ENCODE measurements around the gene ABHD15. TPM values are rescaled to one million over a fixed set of nuclear protein-coding genes. Genes with fewer than 3 reads are reported as not detected.

ABHD15 gene
- total and polyA plus RNA-seq, 2 donors (not counting 3 experiments of a cell fraction or from before 2014, with no cell fraction given): 3.8 to 5.6 TPM

DNA sequence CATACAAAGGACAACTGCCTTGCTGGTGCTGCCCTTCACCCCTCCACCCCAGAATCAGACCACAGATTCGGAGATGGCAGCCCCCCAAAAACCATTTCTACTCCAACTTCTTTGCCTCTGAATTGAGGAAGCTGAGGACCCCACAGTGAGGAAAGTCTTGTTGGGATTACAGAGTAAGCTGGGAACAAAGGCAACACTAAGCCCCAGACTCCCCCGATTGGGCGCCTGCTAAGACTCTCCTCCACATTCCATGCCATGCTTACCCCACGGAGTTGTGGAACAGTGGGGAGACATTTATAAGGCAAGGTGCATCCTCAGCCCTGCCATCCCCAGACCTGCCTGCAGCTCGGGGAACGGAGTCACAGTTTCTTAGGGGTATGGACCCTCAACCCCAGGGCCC is 20.8 kb upstream of the ABHD15 start:
- intact Hi-C loops (cut with micrococcal nuclease): loop anchor here (5.0 kb wide), 1 partner anchor 195 kb away; the partner anchor contains the start of gene TAOK1
- FAIRE-seq: peak; percentile 33

More for the DNA sequence above, 20.8 kb upstream of the ABHD15 start:
- Histone ChIP-seq H3K4me3 (replicated peaks in 1 of 3; ENCODE audit: insufficient read depth in 1 of 3, low read depth in 1 of 3, low read length in 3 of 3) (peak overlapping the region; percentile 58 to 69 (median 68)), H2AFZ (ENCODE audit: low read depth, low read length) (no peak overlapping the region), H3K79me2 (ENCODE audit: control insufficient read depth, insufficient read depth, low read length) (peaks cover 65% of the 10 kb centered on the region), H3K9me1 (replicated peaks; ENCODE audit: control insufficient read depth, extremely low read depth, insufficient read depth, low read length) (no peaks in the 10 kb centered on the region), H3K4me2 (ENCODE audit: insufficient read depth, low read length) (peak overlapping the region; percentile 66), H3K4me1 (ENCODE audit: control insufficient read depth, extremely low read depth, insufficient read depth, low read length) (peaks cover 73% of the 10 kb centered on the region), H3K9me3 (replicated peaks; ENCODE audit: control insufficient read depth, insufficient read depth, low read length) (no peaks in the 10 kb centered on the region), H3K36me3 (ENCODE audit: control insufficient read depth in 2 of 2, extremely low read depth in 1 of 2, insufficient read depth in 2 of 2, low read length in 2 of 2) (peaks cover 0 to 9% of the 10 kb centered on the region in 2 experiments), H4K20me1 (replicated peaks; ENCODE audit: control insufficient read depth, extremely low read depth, insufficient read depth, low read length) (no peaks in the 10 kb centered on the region), H3K27ac (ENCODE audit: insufficient read depth, low read depth, low read length) (peak overlapping the region; percentile 66), H3K9ac (replicated peaks; ENCODE audit: extremely low read depth, insufficient read depth, low read length) (peak overlapping the region; percentile 54), H3K27me3 (ENCODE audit: control insufficient read depth in 2 of 2, insufficient read depth in 2 of 2, low read length in 2 of 2) (no peaks in the 10 kb centered on the region)
- TF ChIP-seq JUN (IDR thresholded peaks at IDR 0.05; ENCODE audit: borderline replicate concordance, insufficient read depth, insufficient read length, low read depth) (no peak), EZH2 (IDR thresholded peaks at IDR 0.05; ENCODE audit: borderline replicate concordance, low read depth, low read length, severe bottlenecking) (no peak), MYC (IDR thresholded peaks at IDR 0.05; ENCODE audit: low read depth, low read length) (no peak), GATA2 (IDR thresholded peaks at IDR 0.05; ENCODE audit: insufficient read depth, insufficient read length, low read depth, low read length) (no peak), POLR2A (IDR thresholded peaks at IDR 0.05; ENCODE audit: low read depth, low read length) (no peak), POLR2AphosphoS5 (IDR thresholded peaks at IDR 0.05; ENCODE audit: insufficient read depth, low read depth, low read length) (no peak), FOS (IDR thresholded peaks at IDR 0.05; ENCODE audit: borderline replicate concordance, insufficient read depth, low read length) (no peak)
- TF ChIP-seq, protein P1, sequence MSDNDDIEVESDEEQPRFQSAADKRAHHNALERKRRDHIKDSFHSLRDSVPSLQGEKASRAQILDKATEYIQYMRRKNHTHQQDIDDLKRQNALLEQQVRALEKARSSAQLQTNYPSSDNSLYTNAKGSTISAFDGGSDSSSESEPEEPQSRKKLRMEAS (IDR thresholded peaks at IDR 0.05; ENCODE audit: insufficient read depth, insufficient read length): no peak
- TF ChIP-seq, protein P2, sequence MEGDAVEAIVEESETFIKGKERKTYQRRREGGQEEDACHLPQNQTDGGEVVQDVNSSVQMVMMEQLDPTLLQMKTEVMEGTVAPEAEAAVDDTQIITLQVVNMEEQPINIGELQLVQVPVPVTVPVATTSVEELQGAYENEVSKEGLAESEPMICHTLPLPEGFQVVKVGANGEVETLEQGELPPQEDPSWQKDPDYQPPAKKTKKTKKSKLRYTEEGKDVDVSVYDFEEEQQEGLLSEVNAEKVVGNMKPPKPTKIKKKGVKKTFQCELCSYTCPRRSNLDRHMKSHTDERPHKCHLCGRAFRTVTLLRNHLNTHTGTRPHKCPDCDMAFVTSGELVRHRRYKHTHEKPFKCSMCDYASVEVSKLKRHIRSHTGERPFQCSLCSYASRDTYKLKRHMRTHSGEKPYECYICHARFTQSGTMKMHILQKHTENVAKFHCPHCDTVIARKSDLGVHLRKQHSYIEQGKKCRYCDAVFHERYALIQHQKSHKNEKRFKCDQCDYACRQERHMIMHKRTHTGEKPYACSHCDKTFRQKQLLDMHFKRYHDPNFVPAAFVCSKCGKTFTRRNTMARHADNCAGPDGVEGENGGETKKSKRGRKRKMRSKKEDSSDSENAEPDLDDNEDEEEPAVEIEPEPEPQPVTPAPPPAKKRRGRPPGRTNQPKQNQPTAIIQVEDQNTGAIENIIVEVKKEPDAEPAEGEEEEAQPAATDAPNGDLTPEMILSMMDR (IDR thresholded peaks at IDR 0.05; ENCODE audit: extremely low read depth in 1 of 2, insufficient read depth in 1 of 2, low read depth in 1 of 2, low read length in 2 of 2): no peak
- no TSS peak for BruUV-seq (replicated peaks)
- CTCF ChIA-PET: interaction anchor here (1.4 to 4.2 kb wide), 3 partner anchors 17 to 30 kb away, joined by 6 to 27 read pairs (median 8); no protein-coding TSS in a partner anchor
- dilution Hi-C loops (cut with MboI; ENCODE audit: extremely low pct_ligation_motif_present, low sequenced_read_pairs): no loop called here
- POLR2A ChIA-PET: no interaction called here
- no peak for DNase-seq (ENCODE audit: low read depth, low spot score)

Measured in endothelial cell of umbilical vein (primary cell).